ENCODE data around the gene CDH11.

DNA sequence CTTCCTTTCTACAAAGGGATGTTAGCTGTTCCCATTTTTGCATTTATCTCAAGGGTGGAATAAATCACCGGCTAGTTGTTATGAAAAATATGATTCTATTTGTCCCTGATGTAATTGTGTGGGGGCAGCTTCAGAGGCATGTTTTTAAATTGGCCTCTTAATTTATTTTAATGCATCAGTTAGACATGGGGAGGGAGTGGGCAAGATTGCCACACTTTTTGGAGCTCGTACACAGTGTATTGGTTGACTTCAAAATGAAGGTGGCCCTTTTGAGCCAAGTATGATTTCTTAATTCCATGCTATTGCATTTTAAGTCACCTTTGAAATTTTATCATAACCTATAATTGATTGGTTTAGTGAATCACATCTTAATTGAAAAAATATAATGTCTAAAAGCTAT, 223.7 kb downstream of the CDH11 start:
- TF ChIP-seq CTCF (conservative IDR thresholded peaks at IDR 0.05; ENCODE audit: low read depth, low read length): no peak
- no peak for TF ChIP-seq SMC3 (IDR thresholded peaks at IDR 0.05; ENCODE audit: low read depth, low read length)
- TF ChIP-seq RCOR1 (IDR thresholded peaks at IDR 0.05; ENCODE audit: insufficient replicate concordance, low read length): no peak
- no peak for TF ChIP-seq CEBPB (IDR thresholded peaks at IDR 0.05; ENCODE audit: low read depth, low read length)
- no peak for TF ChIP-seq BHLHE40 (IDR thresholded peaks at IDR 0.05; ENCODE audit: low read depth, low read length)
- no peak for TF ChIP-seq POLR2A (IDR thresholded peaks at IDR 0.05; ENCODE audit: low read depth, low read length)
